HG03342 (cell line): ENCODE results near the gene PDCD10.

Experiments
- ATAC-seq: cut with Tn5 transposase; IDR thresholded peaks from one replicate; pipeline ENCODE4 v1.9.1; 2021; ENCODE audit warnings: mild to moderate bottlenecking, moderate library complexity; ENCODE audit not compliant: unreplicated experiment

The PDCD10 gene

GRCh38 chr3:167684388-167684993, 50.2 kb downstream of the PDCD10 start:
- peak; percentile 81 for ATAC-seq

DNA sequence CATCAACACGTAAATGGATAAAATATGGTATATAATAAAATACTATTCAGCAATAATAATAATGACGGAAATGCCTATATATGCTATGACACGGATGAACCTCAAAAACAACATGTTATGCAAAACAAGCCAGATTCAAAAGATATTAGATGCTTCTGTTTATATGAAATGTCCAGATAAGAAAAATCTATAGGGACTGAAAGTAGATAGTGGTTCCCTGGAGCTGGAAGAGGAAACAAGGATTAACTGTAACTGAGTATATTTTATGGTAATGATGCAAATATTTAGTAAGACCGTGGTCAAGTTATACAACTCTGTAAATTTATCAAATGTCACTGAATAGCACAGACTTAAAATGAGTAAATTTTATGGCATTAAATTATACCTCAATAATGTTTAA, 55.2 kb downstream of the PDCD10 start:
- ATAC-seq, result no peak

DNA sequence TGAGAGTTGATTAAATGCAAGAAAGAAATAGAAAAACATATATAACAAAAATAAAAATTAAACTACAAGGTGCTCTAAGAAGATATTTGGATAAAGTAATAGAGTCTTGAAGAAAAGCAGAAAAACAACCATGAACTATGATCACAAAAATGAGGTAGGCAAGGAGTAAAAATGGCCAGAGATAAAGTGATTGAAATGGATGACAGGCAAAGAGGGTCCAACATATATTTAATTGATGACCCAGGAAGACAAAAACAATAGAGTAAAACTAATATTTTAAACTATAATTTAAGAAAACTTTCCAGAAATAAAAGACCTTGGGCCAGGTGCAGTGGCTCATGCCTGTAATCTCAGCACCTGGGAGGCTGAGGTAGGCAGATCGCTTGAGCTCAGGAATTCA, 58.8 kb downstream of the PDCD10 start:
- ATAC-seq, result no peak

DNA sequence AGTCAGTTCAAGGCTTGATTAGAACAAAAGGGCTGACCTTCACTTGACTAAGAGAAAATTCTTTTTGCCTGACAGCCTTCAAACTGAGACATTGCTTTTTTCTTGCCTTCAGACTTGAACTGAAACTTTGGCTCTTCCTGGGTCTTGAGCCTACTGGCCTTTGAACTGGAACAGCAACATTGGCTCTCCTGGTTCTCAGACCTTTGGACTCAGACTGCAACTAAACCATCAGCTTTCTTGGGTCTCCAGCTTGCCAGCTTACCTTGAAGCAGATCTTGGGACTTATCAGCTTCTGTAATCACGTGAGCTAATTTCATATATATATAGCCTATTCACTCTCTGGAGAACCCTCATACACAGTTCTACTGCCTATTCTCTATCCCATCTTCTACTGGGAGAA, 61.5 kb downstream of the PDCD10 start:
- no peak for ATAC-seq

GRCh38 chr3:167671878-167672427, 62.7 kb downstream of the PDCD10 start:
- no peak for ATAC-seq

DNA sequence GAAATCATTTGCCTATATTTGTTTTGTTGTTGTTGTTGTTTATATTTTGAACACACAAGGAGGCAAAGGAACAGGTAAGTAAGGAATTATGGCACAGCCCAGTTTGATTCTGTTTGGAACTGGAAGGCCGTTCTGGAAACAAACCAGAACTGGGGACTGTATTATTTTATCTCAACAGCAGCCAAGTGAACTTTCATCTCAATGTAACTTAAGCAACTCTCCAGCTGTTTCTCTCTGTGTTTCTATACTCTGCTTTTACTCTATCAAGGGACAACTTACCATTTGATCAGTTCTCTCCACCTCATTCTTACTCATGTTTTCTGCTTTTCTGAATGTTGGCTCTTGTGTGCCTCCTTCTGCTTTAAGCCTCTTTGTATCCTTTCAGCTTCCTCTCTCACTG, 65.0 kb downstream of the PDCD10 start:
- no peak for ATAC-seq

GRCh38 chr3:167668651-167669050, 66.0 kb downstream of the PDCD10 start:
- ATAC-seq, result no peak

- no peak for ATAC-seq
Measured at GRCh38 chr3:167666563-167666962, 68.1 kb downstream of the PDCD10 start.

DNA sequence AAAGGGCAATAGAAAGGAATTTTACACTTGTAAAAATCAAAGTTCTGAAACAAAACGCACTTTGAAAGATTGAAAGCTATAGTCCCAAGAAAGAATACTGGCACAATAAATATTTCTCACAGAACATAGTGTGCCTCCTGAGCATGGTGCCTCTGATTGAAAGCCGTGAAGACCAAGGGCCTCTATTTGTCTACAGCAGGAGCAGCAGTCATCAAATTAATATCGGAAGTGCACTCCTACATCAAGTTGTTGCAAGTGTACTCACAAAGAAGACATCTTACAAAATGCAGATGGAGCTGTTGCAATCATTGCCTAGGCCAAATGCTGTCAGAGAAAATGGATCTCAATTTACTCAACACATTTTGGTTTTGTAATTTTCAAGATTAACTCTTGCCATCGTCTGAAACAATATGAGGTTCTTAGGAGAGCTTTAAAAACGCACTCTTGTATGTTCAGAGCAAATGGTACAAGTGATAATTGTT, 71.7 kb downstream of the PDCD10 start:
- ATAC-seq, result no peak

GRCh38 chr3:167657684-167658225, 76.9 kb downstream of the PDCD10 start:
- no peak for ATAC-seq

GRCh38 chr3:167656821-167657220, 77.9 kb downstream of the PDCD10 start:
- ATAC-seq, result no peak

DNA sequence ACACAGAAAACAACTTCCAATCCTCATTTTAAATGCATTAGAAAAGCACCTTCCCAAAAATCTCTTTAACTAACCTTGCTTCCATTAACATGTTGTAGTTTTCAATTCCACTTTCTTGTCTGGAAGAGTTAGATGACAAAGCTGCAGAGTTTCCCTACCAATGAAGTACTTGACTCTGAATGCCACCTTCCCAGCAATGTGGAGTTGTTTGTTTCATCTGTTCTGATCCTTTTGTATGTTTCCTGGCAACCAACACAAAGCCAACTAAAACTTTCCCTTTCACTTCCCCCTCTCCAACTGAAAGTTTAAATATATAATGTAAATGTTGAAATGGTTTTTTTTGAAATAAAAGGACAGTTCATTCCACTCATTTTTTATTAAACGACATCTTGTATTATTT, 80.9 kb downstream of the PDCD10 start, which contains the start of gene WDR49:
WDR49 (minus strand) TSS at position 183 of the 400 bp plus-strand sequence. CDS start 517 bp downstream, outside the sequence.
- ATAC-seq, result peak; percentile 84

DNA sequence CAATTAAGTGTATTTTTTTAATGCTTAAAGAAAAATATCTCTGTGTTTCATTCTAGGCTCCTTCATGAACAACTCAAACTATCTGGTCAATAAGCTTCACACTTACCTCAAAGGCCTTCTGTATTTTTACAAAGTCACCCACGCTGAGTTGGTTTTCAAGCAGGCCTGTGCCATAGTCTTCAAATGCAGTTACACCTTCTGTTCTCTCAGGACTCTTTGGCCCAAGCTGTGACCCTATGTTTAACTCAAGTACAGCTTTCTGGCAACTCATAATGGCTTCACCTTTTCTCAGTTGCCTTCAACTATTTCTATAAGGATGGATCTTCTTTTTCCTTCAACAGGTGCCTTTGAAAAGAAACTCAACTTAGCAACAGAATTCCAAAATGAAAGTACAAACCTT, 81.5 kb downstream of the PDCD10 start:
- ATAC-seq, result peak; percentile 10

GRCh38 chr3:167651826-167652225, 82.9 kb downstream of the PDCD10 start:
- ATAC-seq, result no peak

DNA sequence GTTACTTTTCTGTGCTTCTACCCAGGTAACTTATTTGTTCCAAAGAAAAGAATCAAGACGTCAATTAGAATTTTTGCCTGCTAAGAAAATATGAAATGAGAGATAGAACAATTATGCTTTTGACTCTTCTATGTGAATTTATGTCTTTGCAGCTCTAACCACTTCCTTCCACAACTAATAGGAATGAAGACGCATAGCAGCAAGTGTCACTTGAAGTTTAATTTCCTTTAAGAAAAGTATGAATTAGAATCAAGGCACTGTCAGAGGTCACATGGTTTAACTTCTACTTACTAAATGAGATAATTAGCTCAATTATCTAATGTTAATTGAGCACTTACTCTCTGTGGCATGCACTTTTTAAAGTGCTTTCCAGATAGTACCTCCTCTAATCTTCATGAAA, 84.2 kb downstream of the PDCD10 start:
- ATAC-seq, result no peak

- no peak for ATAC-seq
Measured at GRCh38 chr3:167649746-167650145, 84.9 kb downstream of the PDCD10 start.

- no peak for ATAC-seq
Measured at GRCh38 chr3:167644611-167645010, 90.1 kb downstream of the PDCD10 start.
